Left lobe of liver (tissue), 2 donors: ENCODE results near the gene RASSF4. TPM values are rescaled to one million over a fixed set of nuclear protein-coding genes. Genes with fewer than 3 reads are reported as not detected.
A peak's percentile ranks its signal among the peaks of the same experiment; 100 is the strongest.

Experiments
- ATAC-seq: fragments of 200-7000 bp; cut with Tn5 transposase; one replicate; pipeline ENCODE4 v1.9.1; 2020; ENCODE audit warnings: mild to moderate bottlenecking, moderate library complexity
- DNase-seq: peaks from one replicate; pipeline ENCODE4 v3.0.0-alpha.2; 2020; ENCODE audit warnings: low spot score
- total RNA-seq: library from RNA; stranded (reverse); gene quantifications from one replicate; pipeline ENCODE4 v1.2.1, GENCODE V29; 2021
- donor health status: DM: no; HTN: no; CAD: no; lungs with moderate emphysema.
- donor health status: DM: no; HTN: yes; CAD: no.

The RASSF4 gene
- total RNA-seq, 1 donor from 2014 or later: 25.0 TPM

DNA sequence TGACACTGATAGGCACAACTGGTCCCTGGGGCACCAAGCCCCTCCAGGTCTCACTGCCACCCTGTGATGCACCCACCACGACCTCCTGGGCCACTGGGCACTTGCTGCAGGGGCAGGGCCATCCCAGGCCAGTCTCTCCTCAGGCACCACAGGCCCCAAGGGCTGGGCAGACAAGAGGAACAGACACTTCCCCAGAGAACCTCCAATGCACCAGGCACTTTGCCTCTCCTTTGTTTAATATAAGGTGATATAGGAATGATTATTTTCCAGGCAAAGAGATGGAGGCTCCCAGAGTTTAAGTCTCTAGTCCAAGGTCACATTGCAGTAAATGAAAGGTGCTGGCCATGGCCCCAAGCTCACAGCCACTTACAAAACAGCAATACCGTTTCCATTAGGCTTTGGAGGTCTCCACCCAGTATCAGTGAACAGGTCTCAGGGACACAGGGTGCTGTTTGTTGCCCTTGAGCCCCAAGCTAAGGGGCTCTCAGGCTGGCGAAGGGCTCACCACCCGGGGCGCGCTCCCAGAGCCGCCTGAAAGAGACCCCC lies 14.6 kb downstream of the RASSF4 start:
- no peak for ATAC-seq
- no peak for DNase-seq

DNA sequence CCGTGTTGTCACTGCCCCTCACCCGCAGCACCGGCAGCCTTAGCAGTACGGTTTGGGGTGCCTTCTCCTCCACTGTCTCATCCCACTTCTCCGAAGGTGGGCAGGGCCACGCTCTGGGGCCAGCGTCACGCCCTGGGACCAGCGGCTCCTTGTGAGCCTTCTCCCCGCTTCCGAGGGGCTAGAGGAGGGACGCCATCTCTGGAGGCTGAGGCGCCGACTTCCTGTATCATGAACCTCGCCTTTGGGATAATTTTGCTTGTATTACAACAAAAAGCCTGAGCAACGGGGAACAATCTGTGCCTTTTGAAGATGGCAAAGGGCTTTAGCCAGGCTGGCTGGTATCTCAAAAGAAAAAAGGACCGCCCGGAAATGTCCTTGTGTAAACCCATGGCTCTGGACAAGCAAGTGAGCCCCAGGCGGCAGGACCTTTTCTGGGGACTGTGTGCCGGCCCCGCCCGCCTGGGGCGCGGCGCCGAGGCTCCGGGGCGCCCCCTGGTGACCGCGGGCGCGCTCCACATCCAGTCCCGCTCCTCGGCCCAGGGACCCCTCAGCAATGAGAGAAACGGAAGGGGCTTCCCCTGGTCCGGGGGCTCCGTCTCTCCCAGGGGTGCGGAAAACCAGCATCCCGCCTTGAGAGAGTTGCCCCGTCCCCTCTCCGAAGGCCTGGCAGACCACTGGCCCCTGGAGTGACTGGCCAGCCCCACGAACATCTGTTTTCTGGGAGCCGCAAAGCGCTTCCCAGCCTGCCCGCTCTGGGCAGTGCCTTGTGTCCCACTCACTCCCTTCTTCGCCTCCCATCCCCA lies 15.2 kb downstream of the RASSF4 start:
- ATAC-seq (peak; percentile 71), DNase-seq (peak; percentile 73)

DNA sequence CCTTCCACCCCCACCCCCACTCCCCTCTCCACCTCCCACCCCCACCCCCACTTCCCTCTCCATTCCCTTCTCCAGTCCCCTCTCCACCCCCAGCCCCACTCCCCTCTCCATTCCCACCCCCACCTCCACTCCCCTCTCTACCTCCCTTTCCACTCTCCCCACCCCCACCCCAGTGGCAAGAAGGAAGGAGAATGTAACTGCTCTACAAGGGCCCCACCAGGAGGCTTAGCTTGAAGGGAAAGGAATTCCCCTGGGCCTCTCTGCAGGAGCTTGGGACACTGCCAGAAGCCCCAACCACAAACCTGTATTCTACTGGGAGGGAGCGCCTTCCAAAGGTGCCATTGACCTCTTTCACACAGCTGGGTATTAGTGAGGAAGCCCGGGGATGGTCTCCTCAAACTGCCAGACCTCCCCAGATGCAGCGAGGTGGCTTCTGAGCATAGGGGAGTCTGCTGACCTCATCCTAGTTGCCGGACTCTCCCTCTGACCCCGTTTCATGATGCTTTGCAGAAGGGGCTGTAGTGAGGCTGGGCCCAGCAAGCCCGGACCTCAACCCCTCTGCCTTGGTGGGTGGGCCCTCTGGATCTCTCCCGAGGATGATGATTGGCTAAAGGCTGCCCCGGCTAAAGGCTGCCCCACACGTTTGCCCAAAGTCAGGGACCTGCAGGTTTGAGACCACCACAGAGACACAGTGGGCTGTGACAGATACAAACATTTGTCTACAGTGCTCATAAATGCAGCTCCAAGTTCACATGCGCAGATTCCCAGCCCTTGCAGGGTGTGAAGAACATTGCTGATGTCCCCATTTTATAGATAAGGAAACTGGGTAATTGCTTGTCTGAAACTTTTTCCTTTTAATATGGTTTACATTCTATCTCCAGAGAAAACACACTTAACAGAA lies 16.1 kb downstream of the RASSF4 start:
- no peak for DNase-seq
- no peak for ATAC-seq

DNA sequence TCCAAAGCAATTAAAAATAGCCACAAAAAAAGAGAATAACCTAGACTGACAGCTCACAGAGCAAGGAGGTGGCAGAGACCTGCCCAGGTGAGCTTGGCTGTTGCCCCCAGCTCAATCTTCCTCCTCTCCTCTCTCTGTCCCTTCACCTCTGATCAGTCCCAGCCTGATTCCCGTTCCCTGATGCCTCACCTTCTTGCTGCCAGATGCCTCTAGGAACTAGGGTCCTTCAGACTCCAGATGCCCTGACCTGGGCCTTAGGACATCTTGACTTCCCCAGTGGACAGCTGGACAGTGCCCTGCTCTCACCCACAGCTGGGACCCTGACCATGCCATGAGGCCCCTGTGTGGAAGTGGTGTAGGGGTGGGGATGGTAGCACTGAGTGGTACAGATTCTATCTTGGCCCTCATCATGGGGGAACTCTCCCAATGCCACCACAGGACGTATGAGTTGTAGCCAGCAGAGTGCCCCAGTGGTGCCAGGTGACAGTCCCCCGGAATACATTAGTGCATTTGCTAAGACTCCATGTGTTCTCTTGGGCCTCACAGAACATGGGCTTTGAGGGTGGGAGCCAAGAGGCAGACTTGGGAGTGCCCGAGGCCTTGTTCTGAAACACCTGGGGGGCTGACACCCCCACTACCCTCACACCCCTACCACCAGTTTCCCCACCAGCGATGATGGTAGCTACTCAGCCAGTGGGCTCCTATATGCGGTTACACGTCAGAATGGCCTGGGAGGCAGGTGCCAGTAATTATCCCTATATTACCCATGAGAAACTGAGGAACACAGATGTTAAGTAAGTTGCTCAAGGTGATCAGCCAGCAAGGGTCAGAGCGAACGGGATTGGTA lies 17.0 kb downstream of the RASSF4 start:
- ATAC-seq (no peak), DNase-seq (no peak)

DNA sequence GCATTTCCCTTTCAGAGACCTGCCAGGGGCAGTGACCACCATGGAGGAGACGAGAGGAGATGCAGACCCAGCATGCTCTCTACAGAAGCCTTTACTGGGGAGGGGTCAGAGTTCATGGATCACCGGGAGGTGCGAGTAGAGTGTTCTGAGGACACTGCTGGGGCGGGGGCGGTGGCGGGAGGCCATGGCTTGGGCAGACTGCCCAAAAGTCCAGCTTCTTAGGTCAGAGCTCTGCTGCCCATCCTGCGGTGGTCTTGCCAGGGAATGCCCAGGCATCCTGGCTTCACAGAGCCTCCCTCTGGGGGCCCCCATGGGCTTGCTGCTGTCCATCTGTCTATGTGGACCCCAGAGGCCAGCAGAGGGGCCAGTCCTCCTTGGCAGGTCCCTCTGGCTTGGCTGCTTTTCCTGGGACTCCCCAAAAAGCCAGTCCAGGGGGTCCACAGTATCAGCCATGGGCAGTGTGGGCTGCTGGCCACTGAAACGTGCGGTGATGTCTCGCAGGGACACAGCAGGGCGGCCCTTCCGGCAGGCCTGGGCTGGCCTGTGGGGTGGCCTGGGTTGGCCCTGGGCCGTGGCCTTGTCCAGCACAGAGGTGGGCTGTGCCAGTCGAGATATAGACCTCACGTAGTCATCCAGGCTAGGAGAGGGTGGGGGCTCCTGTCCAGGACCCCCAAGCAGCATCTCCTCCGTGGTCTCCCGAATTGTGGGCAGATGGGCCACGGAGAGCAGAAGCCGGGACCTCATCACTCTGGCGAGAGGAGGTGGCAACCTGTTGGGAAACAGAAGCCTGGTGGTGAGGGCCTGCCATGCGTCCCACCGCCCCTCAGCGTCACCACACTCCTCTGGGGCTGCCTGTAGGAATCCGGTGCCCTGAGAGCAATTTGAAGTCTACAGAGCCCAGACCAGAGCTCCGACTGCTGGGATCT lies 17.9 kb downstream of the RASSF4 start:
- DNase-seq: no peak
- peak; percentile 22 for ATAC-seq

DNA sequence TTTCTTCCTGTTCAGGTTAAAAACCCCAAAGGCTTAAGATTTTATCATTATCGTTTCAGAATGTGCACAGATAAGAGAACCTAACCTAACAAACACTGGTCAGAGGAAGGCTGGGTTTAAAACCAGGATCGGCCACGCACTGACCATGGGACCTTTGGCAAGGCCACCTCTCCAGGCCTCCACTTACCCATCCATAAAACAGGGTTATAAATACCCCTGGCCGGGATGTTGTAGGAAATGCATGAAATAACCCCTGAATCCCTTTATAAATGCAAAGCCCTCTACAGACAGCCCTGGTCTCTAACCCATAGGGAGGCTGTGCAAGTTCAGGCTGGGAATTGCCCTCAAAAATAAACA lies 18.6 kb downstream of the RASSF4 start:
- no peak for DNase-seq
- ATAC-seq: peak; percentile 2

DNA sequence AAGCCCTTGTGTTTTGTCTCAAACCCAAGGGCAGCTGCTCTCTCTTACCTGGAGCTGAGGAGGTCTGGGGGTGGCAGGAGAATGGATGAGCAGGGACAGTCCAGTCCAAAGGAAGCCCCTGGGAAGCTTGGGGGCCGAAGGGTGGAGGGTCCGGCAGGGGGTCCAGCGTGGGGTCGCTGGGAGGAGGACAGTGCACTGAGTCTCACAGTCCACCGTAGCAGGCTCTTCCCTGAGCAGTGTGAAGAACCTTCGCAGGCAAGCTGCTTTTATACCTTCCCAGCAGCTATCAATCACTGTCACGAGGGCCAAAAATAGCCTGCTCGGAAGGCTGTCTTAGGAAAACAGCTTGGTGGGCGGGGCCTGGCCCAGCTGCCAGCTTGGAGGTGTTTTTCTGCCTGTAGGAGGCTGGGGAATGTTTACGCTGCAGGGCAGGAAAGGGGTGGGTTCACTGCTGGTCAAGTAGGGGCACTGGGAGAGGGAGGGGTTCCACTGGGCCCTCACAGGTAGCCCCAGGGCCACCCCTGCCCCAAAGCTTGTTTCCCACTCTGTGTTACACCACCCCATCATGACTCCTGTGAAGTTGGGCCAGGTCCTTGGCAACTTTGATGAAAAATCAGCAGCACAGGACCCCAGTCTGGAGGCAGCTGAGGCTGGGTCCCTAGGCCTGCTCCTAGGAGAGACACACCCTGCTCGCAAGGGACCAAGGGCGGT lies 19.1 kb downstream of the RASSF4 start, which contains the start of gene DEPP1:
TSS of gene DEPP1 (minus strand) at position 240 of the 711 bp plus-strand sequence. CDS start 779 bp downstream, outside the sequence.
- DNase-seq (peak; percentile 95), ATAC-seq (peak; percentile 64)

DNA sequence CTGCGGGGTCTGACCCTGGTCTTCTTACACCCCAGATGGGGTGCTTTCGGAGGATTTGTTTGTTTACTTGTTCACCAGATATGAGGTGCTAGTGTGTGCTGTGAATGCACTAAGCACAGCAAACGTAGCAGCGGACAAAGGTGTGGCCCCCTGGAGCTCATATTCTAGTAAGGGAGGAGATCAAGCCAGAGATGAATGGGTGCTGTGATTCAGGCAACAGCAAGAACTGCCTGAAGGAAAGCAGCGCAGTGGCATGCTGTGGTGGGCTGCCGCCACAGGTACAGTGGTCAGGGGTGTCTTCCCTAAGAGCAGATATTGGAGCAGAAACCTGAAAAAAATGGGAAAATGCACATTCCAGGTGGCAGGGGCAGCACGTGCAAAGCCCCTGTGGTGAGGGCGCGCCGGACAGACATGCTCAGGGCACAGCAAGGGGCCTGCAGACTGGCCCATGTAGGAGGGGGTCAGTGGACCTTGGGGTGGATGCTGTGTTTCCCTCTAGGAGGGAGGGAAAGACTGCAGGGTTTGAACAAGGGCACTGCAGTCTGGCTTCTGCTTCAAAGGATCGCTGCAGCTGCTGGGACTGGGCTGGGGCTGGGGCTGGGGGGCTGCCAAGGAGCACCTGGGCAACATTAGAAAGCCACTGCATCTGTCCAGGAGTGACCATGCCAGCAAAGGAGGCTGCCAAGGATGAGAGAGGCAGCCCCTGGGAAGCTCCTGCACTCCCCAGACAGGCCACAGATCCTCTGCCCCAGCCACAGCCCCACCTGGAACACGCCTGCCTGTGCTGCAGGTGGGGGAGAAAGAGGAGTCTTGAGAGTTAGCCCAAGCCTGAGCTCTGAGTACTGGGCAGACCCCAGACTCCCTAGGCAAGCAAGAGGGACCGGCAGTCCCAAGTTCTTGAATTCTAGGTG lies 19.9 kb downstream of the RASSF4 start:
- ATAC-seq (no peak), DNase-seq (no peak)

DNA sequence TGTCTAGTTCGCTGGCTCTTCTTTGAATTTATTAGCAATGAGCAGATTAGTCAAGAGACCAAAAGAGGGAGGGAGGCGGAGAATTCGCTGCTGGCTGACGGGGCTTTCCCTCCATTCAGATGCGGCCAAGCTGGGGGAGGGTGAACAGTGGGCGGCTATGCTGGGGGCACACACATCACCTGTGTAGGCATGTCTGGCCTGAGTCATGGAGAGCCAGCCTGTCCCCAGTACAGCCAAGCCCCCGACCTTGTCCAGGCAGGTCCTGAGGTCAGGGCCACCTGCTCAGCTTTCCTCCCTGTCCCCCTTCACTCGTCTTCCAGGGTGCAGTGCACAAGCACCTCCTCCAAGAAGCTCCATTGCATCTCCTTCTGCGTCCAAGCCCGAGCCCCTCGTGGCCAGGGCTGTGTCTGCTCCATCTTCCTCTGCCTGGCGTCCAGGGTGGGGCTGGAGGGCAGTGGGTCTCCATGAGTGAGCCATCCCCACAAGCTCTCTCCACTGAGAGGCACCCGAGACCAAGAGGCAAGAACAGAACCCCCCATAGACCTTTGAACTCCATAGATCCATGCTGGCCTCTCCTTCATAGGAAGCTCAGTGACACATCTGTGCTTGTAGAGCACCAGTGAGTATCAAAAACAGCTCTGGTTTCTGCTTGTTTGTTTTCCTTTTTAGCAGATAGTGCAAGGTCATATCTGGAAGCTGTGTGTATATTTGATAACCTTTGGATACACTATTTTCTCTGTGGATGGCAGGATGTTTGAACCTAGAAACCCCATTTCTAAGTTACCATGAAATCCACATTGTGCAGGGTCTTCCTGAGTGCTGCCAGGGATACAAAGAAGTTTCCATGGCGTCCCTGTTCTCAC lies 20.9 kb downstream of the RASSF4 start:
- DNase-seq (no peak), ATAC-seq (peak; percentile 49)

DNA sequence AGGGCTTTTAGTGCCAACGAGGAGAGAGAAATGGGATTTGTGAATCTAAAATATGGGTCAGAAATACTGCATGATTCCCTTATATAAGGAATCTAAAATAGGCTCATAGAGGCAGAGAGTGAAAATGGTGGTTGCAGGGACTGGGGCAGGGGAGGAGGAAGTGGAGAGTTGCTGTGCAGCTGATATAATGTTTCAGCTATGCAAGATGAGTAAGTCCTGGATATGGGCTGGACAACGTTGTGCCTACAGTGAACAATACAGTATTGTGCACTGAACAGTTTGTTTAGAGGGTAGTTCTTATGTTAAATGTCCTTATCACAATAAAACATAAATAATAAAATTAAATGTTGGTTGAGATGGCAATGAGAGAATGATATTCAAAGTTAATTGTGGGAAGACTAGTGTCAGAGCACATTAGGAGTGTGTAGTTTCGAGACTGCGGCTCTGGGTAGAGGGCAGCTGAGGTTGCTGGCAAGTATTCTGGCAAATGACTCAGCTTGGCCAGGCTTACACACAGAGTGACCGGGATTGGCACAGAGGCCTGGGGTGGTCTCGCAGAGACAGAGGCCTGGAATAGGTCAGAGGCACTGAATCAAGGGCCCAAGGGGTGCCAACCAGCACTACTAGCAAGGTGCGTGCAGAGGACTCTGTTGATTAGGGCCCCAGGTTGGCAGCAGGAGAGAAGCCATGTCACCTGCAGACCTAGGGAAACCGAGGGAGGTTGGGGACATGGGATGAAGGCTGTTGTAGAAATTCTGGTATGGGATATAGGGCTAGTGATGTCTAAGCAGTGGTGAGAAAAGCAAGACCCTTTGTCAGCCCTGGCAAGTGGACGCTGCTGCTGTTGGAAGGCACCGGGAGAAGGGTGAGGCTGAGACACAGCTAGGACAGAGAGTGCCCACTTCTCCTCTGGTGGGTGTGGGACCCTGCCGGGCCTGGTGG lies 21.8 kb downstream of the RASSF4 start:
- ATAC-seq (peak; percentile 33), DNase-seq (no peak)

DNA sequence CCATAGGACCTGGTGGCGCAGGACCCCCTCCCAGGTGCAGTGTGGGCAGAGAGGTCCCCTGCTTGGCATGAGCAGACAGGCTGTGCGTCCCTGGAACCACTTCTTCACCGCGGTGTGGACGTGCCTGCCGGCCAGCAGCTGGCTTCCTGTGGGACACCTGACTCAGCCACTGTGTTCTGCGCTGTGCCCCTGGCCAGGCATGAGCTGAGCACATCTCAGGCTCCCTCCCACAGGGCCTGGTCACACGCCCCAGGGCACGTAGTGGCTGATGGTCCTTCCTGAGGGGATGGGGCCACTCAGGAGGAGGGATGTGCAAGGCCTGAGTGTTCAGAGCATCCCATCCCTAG lies 22.5 kb downstream of the RASSF4 start:
- ATAC-seq (no peak), DNase-seq (no peak)

DNA sequence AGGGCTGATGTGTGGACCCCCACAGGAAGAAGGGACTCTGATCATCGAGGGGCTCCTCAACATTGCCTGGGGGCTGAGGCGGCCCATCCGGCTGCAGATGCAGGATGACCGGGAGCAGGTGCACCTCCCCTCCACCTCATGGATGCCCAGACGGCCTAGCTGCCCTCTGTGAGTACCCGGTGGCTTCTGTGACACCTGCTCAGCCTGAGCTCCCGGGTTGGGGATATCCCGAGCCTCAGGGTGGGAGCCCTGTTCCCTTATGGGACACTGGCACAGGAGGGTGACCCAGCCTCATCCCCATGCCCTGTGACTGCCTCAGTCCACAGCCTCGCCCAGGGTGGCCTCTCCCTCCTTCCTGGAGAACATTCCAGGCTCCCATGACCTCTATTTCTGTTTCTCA lies 22.9 kb downstream of the RASSF4 start:
- no peak for ATAC-seq

DNA sequence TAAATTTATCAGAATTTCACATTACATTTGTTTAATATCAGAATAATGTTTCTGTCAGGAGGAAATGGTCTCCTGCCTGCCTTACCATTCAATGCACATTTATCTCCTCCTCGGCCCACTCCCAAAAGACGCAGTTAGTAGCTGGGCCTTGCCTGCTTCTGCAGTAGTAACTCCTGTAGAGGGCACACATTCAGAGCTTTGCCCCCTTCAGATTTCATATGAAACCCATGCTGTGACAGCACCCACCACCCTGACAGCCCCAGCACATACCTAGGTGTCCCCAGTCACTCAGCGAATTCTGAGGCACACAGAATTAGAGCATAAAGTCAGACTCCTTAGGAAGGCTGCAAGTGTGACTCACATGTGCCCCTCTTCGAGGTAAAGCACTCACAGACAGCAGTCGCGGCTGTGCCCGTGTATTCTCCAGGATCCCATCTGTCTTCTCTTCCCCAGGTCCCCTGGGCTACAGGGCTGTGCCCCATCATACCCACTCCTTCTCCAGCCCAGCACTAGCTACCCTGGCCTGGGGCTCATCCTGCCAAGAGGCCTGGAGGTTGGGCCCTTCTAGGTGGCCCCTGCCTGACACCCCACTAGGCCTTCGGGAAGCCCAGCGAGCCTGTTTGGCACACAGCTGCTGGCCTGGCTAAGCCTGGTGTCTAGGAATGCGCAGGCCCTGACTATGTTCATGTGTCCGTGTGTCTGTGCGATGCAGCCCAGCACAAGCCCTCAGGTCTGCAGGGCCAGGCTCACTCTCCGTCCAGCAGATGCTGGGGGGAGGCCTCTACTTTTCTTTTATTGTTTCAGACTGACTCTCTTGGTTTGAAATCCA lies 23.7 kb downstream of the RASSF4 start:
- peak; percentile 38 for DNase-seq

More for the DNA sequence above, 22.9 kb downstream of the RASSF4 start:
- peak; percentile 27 for DNase-seq

DNA sequence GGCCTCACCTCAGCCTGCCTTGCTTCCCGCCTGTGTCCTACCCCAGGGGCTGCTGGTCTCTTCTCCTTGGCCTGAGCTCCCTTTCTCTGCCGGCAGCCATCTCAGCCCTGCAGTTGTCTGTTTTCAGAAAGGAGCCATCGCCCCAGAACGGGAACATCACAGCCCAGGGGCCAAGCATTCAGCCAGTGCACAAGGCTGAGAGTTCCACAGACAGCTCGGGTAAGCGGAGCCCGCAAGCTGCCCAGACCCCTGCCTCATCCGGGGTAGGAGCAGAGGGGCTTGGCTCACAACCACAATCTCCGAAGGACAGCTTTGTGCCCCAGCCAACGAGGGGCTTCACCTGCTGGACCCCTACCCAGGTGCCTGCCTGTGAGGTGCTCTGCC lies 24.3 kb downstream of the RASSF4 start:
- no peak for ATAC-seq
- no peak for DNase-seq

More for the DNA sequence above, 23.7 kb downstream of the RASSF4 start:
- ATAC-seq: no peak

DNA sequence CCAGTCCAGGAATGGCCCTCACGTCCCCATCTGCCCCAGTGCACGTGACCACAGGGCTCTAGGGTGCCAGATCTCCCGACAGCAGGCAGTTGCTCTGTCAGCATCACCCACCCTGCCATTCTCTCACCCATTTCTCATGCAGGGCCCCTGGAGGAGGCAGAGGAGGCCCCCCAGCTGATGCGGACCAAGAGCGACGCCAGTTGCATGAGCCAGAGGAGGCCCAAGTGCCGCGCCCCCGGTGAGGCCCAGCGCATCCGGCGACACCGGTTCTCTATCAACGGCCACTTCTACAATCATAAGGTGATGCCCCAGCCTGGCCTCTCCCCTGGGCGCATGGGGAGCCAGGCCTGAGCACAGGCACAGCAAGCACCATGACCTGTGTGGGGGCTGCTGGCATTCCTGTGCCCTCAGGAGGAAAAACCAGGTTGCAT lies 25.1 kb downstream of the RASSF4 start:
- DNase-seq (peak; percentile 41), ATAC-seq (no peak)
